Activated CD8-positive, alpha-beta memory T cell treated with anti-CD3 and anti-CD28 coated beads, Interleukin-2, amount 50 U/mL, for 1 hour (primary cell): ENCODE measurements around the gene PPP2R5B.

Source experiments
- DNase-seq: peaks from one replicate; pipeline ENCODE4 v3.0.0-alpha.2; 2020; ENCODE audit errors: extremely low read depth

Gene PPP2R5B

GRCh38 chr11:64923944-64924909 lies at the start of gene PPP2R5B:
Gene PPP2R5B (plus strand): TSS chr11:64924689. CDS start chr11:64925735, 1,046 bp downstream.
- DNase-seq = peak; percentile 71

GRCh38 chr11:64875369-64876228 lies 48.9 kb upstream of the PPP2R5B start:
- DNase-seq = no peak

- DNase-seq = no peak
Observed at GRCh38 chr11:64876229-64876750, 48.2 kb upstream of the PPP2R5B start.

- DNase-seq = no peak
Observed at GRCh38 chr11:64876835-64877341, 47.6 kb upstream of the PPP2R5B start.

GRCh38 chr11:64877390-64878222 lies 46.9 kb upstream of the PPP2R5B start:
- DNase-seq = no peak

DNA sequence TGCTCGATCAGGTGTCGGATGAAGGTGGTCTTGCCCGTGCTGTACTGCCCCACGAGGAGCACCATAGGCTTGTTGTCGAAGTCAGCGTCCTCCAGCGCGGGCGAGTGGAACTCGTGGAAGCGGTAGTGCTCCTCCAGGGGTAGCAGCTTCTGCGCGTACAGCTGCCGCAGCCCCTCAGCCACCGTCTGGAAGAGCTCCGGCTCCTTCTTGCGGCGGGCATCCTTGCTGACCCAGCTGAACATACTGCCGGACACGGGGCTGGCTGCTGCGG lies 46.3 kb upstream of the PPP2R5B start:
- DNase-seq = no peak

DNA sequence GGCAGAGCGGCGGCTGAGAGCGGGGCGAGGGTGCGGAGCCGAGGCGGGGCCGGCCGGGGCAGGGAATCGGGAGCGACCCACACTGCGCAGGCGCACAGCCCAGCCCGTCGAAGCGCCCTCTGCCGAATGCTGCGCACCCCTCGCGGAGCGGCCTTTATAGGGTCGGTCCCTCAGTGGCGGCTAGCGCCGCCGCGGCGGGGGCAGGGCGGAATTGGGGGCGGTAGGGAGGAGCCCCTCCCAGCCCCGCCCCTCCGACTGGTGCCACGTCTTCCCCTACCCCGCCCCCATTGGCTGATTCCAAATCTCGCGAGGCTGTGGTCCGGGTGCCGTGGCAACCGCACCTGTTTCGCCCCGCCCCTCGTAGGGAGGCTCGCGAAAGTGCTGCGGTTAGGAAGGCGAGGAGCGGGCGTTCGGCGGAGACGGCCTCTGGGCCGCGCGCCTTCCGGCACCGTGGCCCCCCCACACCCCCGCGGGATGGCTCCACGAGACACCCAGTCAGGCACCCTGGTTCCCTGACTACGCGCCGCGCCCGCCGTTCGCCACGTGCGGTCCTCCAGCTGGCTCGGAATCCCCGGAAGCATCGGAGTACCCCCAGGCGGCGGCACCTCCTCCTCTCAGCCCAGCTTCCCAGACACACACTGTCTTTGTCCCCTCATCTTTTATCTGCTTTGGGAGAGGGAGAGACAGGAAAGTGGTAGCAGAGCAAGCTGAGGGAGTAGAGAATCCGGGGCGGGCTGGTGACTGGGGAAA lies 45.8 kb upstream of the PPP2R5B start, which contains the start of gene EHD1:
EHD1 (minus strand) TSS at position 128 of the 750 bp plus-strand sequence. CDS start 157 bp downstream, outside the sequence.
- DNase-seq = peak; percentile 100

GRCh38 chr11:64879244-64879900 lies 45.1 kb upstream of the PPP2R5B start:
- no peak for DNase-seq

GRCh38 chr11:64880240-64881001 lies 44.1 kb upstream of the PPP2R5B start:
- DNase-seq = no peak

DNA sequence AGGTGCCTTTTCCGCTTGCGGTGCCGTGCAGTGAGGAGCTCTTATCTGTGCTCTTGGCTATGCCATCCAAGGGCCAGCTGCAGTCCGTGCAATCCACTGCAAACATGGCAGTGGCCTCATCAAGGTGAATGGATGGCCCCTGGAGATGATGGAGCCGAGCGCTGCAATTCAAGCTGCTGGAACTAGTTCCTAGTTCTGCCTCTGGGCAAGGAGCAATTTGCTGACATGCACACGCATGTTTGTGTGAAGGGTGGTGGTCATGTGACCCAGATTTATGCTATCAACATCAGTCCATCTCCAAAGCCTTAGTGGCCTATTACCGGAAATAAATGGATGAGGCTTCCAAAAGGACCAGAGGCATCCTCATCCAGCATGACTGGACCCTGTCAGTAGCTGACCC lies 43.0 kb upstream of the PPP2R5B start:
- no peak for DNase-seq

- DNase-seq = no peak
Observed at GRCh38 chr11:64882243-64882642, 42.2 kb upstream of the PPP2R5B start.

DNA sequence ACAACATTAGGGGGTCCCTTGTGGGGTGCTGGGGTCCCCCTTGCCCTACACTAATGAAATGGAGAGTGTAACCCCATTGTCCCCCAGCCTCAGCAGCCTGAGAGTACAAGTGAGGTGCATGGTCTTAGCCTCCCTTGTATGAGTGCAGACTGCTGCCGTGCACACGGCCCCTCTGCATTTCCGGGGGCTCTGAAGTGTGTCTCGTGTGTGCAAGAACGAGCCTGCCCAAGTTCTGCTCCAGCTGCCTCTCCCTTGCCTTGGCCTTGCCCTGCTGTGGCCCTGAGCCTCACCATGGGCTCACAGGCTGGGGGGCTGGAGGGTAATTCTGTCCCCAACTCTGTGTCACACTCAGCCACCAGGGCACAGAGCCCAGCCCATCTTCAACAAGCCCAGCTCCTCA lies 40.9 kb upstream of the PPP2R5B start:
- DNase-seq = no peak

GRCh38 chr11:64884019-64884418 lies 40.5 kb upstream of the PPP2R5B start:
- DNase-seq = no peak

DNA sequence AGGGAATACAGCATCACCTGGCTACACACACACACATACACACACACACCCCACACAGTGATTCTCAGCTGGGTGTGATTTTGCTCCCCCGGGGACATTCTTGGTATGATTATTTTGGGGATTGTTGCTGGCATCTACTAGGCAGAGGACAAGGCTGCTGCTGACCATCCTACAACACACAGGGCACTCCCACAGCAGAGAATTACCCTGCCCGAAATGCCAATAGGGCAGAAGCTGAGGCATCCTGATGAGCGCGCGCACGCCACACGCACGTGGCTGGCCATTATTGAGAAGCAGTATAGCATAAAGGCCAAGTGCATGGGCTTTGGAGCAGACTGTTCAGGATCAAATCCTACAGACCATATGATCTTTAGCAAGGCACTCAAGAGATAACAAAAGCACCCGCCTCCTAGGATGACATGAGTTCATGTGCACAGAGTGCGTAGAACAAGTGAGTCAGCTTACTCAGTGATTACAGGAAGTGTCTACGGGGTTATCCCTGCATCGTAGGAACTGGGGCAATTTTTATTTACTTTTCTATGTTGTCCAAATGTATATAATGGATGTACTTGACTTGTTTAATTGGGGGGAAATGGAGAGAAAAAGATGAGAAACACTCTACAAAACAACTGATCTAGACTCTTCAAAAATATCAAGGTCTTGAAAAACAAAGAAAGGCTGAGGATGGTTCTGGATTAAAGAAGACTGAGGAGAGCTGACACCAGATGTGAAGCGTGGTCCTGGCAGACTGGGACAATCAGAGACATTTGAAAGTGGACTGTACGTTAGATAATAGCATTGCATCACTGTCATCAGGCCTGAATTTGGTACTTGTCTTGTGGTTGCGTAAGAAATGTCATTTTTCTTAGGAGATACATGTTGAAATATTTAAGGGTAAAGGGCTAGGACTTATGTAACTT lies 38.9 kb upstream of the PPP2R5B start:
- DNase-seq = no peak

GRCh38 chr11:64887234-64887756 lies 37.2 kb upstream of the PPP2R5B start:
- DNase-seq = no peak

- no peak for DNase-seq
Observed at GRCh38 chr11:64887757-64888405, 36.6 kb upstream of the PPP2R5B start.

DNA sequence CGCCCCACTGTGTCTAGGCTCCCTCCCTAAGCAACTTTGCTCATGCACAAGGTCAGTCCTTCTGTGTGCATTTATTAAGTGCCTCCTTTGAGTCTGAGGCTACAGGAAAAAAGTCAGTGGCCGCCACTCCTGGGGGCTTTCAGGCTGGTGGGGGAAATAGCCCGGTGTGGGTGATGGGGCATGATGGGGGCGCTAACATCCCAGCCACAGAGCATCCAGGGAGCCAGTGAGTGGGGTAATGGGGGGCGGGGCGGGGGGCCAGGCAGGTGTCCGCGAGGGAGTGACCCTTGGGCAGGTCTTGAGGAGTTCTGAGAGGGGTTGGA lies 36.1 kb upstream of the PPP2R5B start:
- DNase-seq = no peak
